OCI-LY3 (cell line): Measurements from ENCODE around the gene BCAR3.

Experiments
- EZH2phosphoT487 ChIP-seq: fragments of 200-600 bp; shearing (Covaris generic); IDR thresholded peaks from 2 replicates; pipeline ENCODE4 v1.6.1; 2018; ENCODE audit warnings: antibody characterized with exemption, mixed run types, low read depth
- TF ChIP-seq, protein P1 (sequence below): fragments of 200-600, 300-600 bp; sonication (generic); IDR thresholded peaks from 2 replicates; pipeline ENCODE4 v1.5.1; 2014; ENCODE audit warnings: antibody characterized with exemption, low read length, low read depth

DNA sequence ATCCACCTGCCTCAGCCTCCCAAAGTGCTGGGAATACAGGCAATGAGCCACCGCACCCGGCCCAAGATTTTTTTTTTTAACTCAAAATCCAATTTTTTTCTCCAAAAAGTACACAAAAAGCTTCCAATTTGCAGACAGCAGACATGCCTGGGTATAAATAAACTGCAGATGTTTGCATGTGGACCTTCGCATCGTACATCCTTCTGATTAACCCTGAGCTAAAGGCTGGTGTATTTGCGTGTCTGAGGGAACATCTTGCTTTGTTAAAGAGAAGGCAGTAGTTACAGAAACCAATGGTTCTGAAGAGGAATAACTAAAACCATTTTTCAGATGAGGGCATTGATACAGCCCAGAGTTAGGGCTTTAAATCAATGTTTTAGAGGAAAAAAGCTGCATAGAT is 12.7 kb downstream of the BCAR3 start:
- TF ChIP-seq, protein P1, sequence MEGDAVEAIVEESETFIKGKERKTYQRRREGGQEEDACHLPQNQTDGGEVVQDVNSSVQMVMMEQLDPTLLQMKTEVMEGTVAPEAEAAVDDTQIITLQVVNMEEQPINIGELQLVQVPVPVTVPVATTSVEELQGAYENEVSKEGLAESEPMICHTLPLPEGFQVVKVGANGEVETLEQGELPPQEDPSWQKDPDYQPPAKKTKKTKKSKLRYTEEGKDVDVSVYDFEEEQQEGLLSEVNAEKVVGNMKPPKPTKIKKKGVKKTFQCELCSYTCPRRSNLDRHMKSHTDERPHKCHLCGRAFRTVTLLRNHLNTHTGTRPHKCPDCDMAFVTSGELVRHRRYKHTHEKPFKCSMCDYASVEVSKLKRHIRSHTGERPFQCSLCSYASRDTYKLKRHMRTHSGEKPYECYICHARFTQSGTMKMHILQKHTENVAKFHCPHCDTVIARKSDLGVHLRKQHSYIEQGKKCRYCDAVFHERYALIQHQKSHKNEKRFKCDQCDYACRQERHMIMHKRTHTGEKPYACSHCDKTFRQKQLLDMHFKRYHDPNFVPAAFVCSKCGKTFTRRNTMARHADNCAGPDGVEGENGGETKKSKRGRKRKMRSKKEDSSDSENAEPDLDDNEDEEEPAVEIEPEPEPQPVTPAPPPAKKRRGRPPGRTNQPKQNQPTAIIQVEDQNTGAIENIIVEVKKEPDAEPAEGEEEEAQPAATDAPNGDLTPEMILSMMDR: no peak
- TF ChIP-seq EZH2phosphoT487: no peak
